ENCODE data around the gene BSN.
A peak's percentile ranks its signal among the peaks of the same experiment; 100 is the strongest.

DNA sequence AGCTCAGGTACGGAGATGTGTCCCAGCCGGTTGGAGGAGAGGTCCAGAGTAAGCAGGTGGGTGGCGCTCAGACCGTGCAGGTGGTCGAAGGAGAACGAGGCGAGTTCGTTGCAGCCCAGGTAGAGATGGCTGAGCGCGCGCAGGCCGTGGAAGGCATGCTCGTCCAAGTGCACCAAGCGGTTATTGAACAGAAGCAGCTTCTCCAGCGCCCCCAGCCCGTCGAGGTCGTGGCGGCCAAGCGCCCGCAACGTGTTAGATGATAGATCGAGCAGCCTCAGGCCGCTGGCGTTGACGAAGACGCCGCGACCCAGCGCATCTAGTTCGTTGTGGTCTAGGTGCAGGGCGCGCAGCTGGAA, 164.6 kb downstream of the BSN start:
- TF ChIP-seq, protein P1, sequence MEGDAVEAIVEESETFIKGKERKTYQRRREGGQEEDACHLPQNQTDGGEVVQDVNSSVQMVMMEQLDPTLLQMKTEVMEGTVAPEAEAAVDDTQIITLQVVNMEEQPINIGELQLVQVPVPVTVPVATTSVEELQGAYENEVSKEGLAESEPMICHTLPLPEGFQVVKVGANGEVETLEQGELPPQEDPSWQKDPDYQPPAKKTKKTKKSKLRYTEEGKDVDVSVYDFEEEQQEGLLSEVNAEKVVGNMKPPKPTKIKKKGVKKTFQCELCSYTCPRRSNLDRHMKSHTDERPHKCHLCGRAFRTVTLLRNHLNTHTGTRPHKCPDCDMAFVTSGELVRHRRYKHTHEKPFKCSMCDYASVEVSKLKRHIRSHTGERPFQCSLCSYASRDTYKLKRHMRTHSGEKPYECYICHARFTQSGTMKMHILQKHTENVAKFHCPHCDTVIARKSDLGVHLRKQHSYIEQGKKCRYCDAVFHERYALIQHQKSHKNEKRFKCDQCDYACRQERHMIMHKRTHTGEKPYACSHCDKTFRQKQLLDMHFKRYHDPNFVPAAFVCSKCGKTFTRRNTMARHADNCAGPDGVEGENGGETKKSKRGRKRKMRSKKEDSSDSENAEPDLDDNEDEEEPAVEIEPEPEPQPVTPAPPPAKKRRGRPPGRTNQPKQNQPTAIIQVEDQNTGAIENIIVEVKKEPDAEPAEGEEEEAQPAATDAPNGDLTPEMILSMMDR (optimal IDR thresholded peaks at IDR 0.05 in 1 of 3, IDR thresholded peaks at IDR 0.05 in 1 of 3, conservative IDR thresholded peaks at IDR 0.05 in 1 of 3; ENCODE audit: extremely low read depth in 1 of 3, insufficient read depth in 2 of 3, low read length in 3 of 3): no peak
- peak; percentile 22 for TF ChIP-seq EZH2 (IDR thresholded peaks at IDR 0.05; ENCODE audit: low read length)
